ENCODE measurements around the gene LTBP1. TPM values are rescaled to one million over a fixed set of nuclear protein-coding genes. Genes with fewer than 3 reads are reported as not detected.
"Not testable (repeated sequence)": the region's sequence is repeated elsewhere in the genome, so short reads cannot be mapped to it uniquely, and the experiment has no call there.

The LTBP1 gene
- total RNA-seq, 1 donor from 2014 or later, result 327 TPM

DNA sequence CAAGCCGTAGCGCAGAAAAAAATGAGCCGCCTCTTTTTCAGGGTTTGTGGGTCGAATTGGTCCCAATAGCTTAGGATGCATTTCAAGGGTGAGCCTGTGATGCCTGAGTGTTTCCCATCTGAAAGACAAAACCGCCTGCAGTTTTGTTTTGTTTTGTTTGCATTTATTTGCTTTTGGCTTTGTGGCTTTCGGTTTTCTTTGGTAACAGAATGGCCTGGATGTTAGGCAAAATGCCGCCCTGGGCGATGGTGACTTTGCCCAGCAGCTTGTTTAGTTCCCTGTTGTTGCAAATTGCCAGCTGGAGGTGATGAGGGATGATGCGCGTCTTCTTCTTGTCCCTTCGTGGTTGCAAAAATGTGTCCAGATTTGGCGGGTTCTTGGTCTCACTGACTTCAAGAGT, 109.4 kb downstream of the LTBP1 start:
- TF ChIP-seq, protein P1, sequence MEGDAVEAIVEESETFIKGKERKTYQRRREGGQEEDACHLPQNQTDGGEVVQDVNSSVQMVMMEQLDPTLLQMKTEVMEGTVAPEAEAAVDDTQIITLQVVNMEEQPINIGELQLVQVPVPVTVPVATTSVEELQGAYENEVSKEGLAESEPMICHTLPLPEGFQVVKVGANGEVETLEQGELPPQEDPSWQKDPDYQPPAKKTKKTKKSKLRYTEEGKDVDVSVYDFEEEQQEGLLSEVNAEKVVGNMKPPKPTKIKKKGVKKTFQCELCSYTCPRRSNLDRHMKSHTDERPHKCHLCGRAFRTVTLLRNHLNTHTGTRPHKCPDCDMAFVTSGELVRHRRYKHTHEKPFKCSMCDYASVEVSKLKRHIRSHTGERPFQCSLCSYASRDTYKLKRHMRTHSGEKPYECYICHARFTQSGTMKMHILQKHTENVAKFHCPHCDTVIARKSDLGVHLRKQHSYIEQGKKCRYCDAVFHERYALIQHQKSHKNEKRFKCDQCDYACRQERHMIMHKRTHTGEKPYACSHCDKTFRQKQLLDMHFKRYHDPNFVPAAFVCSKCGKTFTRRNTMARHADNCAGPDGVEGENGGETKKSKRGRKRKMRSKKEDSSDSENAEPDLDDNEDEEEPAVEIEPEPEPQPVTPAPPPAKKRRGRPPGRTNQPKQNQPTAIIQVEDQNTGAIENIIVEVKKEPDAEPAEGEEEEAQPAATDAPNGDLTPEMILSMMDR (IDR thresholded peaks at IDR 0.05; ENCODE audit: unreplicated experiment), result no peak
- Mint-ChIP-seq H3K27ac (ENCODE audit: unreplicated experiment) (no peak overlapping the region), H3K9me3 (ENCODE audit: unreplicated experiment) (no peaks in the 10 kb centered on the region), H3K4me1 (ENCODE audit: unreplicated experiment) (peaks cover 3% of the 10 kb centered on the region), H3K4me3 (ENCODE audit: unreplicated experiment) (peak overlapping the region; percentile 60), H3K27me3 (ENCODE audit: unreplicated experiment) (no peaks in the 10 kb centered on the region), H3K36me3 (ENCODE audit: low read depth, unreplicated experiment) (peaks cover 28% of the 10 kb centered on the region)
- no peak for DNase-seq (ENCODE audit: low spot score)

DNA sequence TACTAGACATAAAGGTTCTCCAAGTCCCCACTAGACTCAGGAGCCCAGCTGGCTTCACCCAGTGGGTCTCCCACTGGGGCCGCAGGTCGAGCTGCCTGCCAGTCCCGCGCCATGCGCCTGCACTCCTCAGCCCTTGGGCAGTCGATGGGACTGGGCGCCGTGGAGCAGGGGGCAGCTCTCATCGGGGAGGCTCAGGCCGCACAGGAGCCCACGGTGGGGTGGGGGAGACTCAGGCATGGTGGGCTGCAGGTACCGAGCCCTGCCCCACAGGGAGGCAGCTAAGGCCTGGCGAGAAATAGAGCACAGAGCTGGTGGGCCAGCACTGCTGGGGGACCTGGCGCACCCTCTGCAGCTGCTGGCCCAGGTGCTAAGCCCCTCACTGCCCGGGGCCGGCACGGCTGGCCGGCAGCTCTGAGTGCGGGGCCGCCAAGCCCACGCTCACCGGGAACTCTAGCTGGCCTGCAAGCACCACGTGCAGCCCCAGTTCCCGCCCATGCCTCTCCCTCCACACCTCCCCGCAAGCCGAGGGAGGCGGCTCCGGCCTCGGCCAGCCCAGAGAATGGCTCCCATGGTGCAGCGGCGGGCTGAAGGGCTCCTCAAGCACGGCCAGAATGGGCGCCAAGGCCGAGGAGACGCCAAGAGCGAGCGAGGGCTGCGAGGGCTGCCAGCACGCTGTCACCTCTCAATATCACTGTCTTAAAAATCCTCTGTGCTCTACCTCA, 110.7 kb downstream of the LTBP1 start:
- H3K36me3 Mint-ChIP-seq (ENCODE audit: low read depth, unreplicated experiment), result peaks cover 28% of the 10 kb centered on the region
- not testable (repeated sequence) for H3K4me3 Mint-ChIP-seq (ENCODE audit: unreplicated experiment); DNase-seq (ENCODE audit: low spot score); H3K4me1 Mint-ChIP-seq (ENCODE audit: unreplicated experiment); H3K9me3 Mint-ChIP-seq (ENCODE audit: unreplicated experiment); H3K27me3 Mint-ChIP-seq (ENCODE audit: unreplicated experiment); H3K27ac Mint-ChIP-seq (ENCODE audit: unreplicated experiment)

DNA sequence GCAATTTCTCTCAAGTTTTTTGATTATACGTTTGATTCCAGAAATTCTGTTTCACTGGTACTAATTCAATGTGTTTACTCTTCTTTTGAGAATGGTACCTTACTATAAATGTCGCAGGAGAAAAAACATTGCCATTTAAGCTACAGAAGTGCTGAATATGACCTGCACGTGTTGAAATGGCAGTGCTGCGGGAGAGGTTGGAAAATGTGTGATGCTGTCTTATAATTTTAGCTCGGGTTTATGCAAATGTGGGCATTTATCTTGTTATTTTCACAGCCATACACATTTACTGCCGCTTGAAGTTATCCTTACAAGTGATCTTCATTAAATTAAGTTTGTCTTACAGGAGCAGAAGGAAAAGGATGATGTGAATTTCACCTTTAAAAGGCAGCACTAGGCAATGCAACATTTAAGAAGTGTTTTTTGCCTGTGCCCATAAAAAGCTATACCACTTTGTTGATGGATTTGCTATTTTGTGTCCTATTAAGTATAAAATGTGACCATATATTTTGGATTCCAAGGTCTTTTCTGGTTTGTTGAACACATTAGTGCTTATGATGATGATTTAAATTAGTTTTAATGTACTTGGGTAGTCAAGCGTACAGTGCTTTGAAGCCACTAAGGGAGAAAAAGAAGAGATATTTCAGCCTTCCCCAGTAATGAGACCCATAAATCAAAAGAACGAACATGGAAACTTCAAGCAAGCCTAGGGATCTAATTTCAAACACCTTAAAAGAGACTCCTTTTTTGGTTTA, 112.1 kb downstream of the LTBP1 start:
- peaks cover 3% of the 10 kb centered on the region for H3K4me1 Mint-ChIP-seq (ENCODE audit: unreplicated experiment)
- peaks cover 2% of the 10 kb centered on the region for H3K27me3 Mint-ChIP-seq (ENCODE audit: unreplicated experiment)
- peaks cover 20% of the 10 kb centered on the region for H3K36me3 Mint-ChIP-seq (ENCODE audit: low read depth, unreplicated experiment)

DNA sequence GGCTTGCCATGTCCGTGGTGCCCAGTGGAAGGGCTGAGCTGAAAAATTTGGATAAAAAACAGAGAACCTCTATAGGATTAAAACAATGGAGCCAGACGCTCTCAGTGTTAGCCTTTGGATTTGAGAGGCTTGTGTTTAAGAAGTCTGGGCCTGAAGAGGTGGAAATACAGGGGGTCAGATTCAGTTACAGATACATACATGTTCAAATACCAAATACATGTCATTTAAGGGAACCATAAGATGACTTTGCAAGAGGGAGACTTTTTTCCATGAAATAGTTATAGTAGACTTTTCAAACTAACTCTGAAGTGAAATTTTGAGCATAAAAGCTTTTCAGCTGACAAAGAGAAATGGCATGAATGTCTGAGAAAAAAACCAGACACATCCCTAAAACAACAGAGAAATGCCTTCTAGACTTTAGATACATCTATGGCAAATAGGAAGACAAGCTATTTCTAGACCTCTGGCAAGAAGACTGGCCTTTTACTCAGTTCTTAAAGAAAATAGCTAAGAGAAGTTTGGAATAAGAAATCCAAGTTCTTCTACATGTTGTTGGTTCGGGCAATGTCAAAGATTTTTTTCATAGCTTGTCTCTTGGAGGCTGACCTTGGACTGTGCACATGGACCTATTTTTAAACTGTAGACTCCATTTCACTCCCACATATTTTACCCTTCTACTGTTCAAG, 112.9 kb downstream of the LTBP1 start:
- Mint-ChIP-seq H3K9me3 (ENCODE audit: unreplicated experiment) (no peaks in the 10 kb centered on the region), H3K4me3 (ENCODE audit: unreplicated experiment) (no peak overlapping the region), H3K36me3 (ENCODE audit: low read depth, unreplicated experiment) (peaks cover 25% of the 10 kb centered on the region), H3K27me3 (ENCODE audit: unreplicated experiment) (peaks cover 2% of the 10 kb centered on the region), H3K27ac (ENCODE audit: unreplicated experiment) (no peak overlapping the region), H3K4me1 (ENCODE audit: unreplicated experiment) (peaks cover 3% of the 10 kb centered on the region)
- TF ChIP-seq, protein P1 (IDR thresholded peaks at IDR 0.05; ENCODE audit: unreplicated experiment), result no peak
- no peak for DNase-seq (ENCODE audit: low spot score)

More for the DNA sequence above, 112.1 kb downstream of the LTBP1 start:
- Mint-ChIP-seq H3K9me3 (ENCODE audit: unreplicated experiment) (no peaks in the 10 kb centered on the region), H3K27ac (ENCODE audit: unreplicated experiment) (no peak overlapping the region), H3K4me3 (ENCODE audit: unreplicated experiment) (no peak overlapping the region)
- TF ChIP-seq, protein P1 (IDR thresholded peaks at IDR 0.05; ENCODE audit: unreplicated experiment), result no peak
- DNase-seq (ENCODE audit: low spot score), result no peak

DNA sequence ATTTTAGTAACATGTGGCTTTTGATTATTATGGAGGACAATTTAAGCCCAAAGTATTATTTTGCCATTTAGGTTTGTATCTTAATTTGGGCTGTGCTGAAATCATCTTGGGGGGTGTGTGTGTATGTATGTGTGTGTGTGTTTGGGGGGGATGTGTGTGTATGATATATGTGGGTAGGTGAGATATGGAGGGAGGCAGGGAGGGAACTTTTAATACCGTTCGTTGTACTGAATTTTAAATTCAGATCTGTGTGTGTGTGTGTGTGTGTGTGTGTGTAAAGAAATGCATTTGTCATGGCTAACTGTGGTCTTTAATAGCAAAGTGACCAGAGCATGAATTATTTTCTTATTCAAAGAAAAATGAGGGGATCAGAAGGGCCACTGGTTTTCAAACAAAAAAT, 113.7 kb downstream of the LTBP1 start:
- Mint-ChIP-seq H3K4me1 (ENCODE audit: unreplicated experiment) (peaks cover 3% of the 10 kb centered on the region), H3K4me3 (ENCODE audit: unreplicated experiment) (no peak overlapping the region), H3K27ac (ENCODE audit: unreplicated experiment) (no peak overlapping the region), H3K27me3 (ENCODE audit: unreplicated experiment) (peaks cover 2% of the 10 kb centered on the region), H3K36me3 (ENCODE audit: low read depth, unreplicated experiment) (peaks cover 23% of the 10 kb centered on the region), H3K9me3 (ENCODE audit: unreplicated experiment) (no peaks in the 10 kb centered on the region)
- DNase-seq (ENCODE audit: low spot score), result no peak
- TF ChIP-seq, protein P1 (IDR thresholded peaks at IDR 0.05; ENCODE audit: unreplicated experiment), result no peak
